Panc1 (cell line): ENCODE results near the gene DELE1. TPM values are rescaled to one million over a fixed set of nuclear protein-coding genes. Genes with fewer than 3 reads are reported as not detected.

Source experiments
- ATAC-seq: fragments of 200-7000 bp; cut with Tn5 transposase; 2 replicates; pipeline ENCODE4 v1.9.1; 2020; ENCODE audit warnings: mild to moderate bottlenecking, moderate library complexity
- BruUV-seq: library from RNA; stranded (reverse); fragments of 400-500 nt; replicated peaks from 2 replicates; lab custom pipeline; 2021; lab: Mats Ljungman, UMichigan
- CTCF ChIA-PET: fragments of 300-600 bp; sonication (Branson Sonifier 250); formaldehyde crosslinking; loops from one replicate; lab custom pipeline; 2022; ENCODE audit warnings: antibody characterized with exemption; lab: Charles Lee
- POLR2A ChIA-PET: fragments of 300-600 bp; sonication (Branson Sonifier 250); formaldehyde crosslinking; loops from one replicate; lab custom pipeline; 2022; ENCODE audit warnings: antibody characterized with exemption; lab: Charles Lee
- DNase-seq: peaks from one replicate; pipeline ENCODE4 v3.0.0-alpha.2; 2010; ENCODE audit warnings: low read depth, low spot score
- H3K27ac ChIP-seq: 2 replicates; pipeline ENCODE4 v1.5.1; 2011; ENCODE audit warnings: mild to moderate bottlenecking, low read length, inconsistent platforms
- H3K27me3 ChIP-seq: fragments of 200-500 bp; sonication (Bioruptor generic); 2 replicates; pipeline ENCODE4 v1.6.0; 2014; ENCODE audit warnings: low read length, inconsistent platforms; ENCODE audit not compliant: control insufficient read depth, insufficient read depth
- H3K36me3 ChIP-seq: fragments of 200-500 bp; sonication (Bioruptor generic); 2 replicates; pipeline ENCODE4 v1.5.1; 2014; ENCODE audit warnings: inconsistent platforms, mild to moderate bottlenecking, low read length, moderate library complexity; ENCODE audit not compliant: control insufficient read depth, insufficient read depth
- H3K4me1 ChIP-seq: 2 replicates; pipeline ENCODE4 v1.5.1; 2011; ENCODE audit warnings: inconsistent platforms, mild to moderate bottlenecking, low read length, moderate library complexity; ENCODE audit not compliant: control insufficient read depth, insufficient read depth
- H3K4me3 ChIP-seq, 2 experiments: 2 replicates each; pipeline ENCODE4 v1.5.1; 2011 to 2012; ENCODE audit warnings: low read depth in 2 of 2, low read length in 2 of 2, mild to moderate bottlenecking in 2 of 2, inconsistent platforms in 1 of 2, moderate library complexity in 1 of 2
- H3K9me3 ChIP-seq: fragments of 200-500 bp; sonication (Bioruptor generic); 2 replicates; pipeline ENCODE4 v1.5.1; 2014; ENCODE audit warnings: low read depth, mild to moderate bottlenecking, inconsistent platforms, low read length, moderate library complexity; ENCODE audit not compliant: control insufficient read depth, insufficient read depth
- POLR2AphosphoS5 ChIP-seq: IDR thresholded peaks from 2 replicates; pipeline ENCODE4 v1.6.1; 2012; ENCODE audit warnings: mild to moderate bottlenecking, low read depth, low read length, moderate library complexity
- SIN3A ChIP-seq: IDR thresholded peaks from 2 replicates; pipeline ENCODE4 v1.6.1; 2012; ENCODE audit warnings: low read depth, mild to moderate bottlenecking, low read length, moderate library complexity, borderline replicate concordance; ENCODE audit not compliant: insufficient read depth
- TCF7L2 ChIP-seq: IDR thresholded peaks from 2 replicates; pipeline ENCODE4 v1.6.1; 2011; ENCODE audit warnings: mild to moderate bottlenecking, low read depth, low read length, inconsistent platforms
- in situ Hi-C: cut with HindIII; loops from 2 replicates; pipeline ENCODE4 v1.10.0; 2016; ENCODE audit warnings: low sequenced_read_pairs, low pct_unique_long_range_greater_than_20kb
- intact Hi-C: fragments of 100-400 bp; cut with micrococcal nuclease; formaldehyde crosslinking; loops from one replicate; pipeline ENCODE4 v1.10.0; 2022; ENCODE audit not compliant: unreplicated experiment
- total RNA-seq: library from RNA; stranded (reverse); gene quantifications from one replicate; pipeline ENCODE4 v1.2.1, GENCODE V29; 2021; ENCODE audit not compliant: unreplicated experiment
- TF ChIP-seq, protein P1 (sequence below), 2 experiments: IDR thresholded peaks; 2 replicates each; pipeline ENCODE4 v1.6.1; 2011 to 2012; ENCODE audit warnings: low read depth in 2 of 2, control low read depth in 1 of 2, low read length in 1 of 2, mild to moderate bottlenecking in 1 of 2, moderate library complexity in 1 of 2; ENCODE audit not compliant: insufficient read depth in 1 of 2
- TF ChIP-seq, protein P2 (sequence below): fragments of 450-650 bp; IDR thresholded peaks from 2 replicates; pipeline ENCODE4 v1.5.1; 2017; ENCODE audit warnings: mild to moderate bottlenecking

The DELE1 gene
- total RNA-seq, 1 experiment from 2014 or later = 78.4 TPM

DNA sequence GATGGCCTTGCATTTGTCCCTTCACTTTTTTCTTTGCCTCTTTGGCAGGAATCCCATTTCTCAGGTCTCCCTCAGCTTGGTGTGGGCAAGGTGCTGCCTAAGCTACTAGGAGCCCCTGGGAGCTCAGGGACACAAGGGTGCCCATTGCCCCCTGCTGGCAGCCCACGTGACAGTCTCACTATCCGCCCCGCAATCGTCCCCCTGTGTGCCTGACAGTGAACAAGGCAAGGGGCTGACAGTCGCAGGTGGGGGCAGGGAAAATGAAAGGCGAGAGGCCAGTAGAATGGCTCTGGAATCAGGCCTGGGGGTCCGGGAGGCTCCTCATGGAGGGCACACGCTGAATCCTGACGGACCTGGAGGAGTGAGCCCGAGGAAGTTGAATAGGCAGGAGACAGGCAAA is 36.3 kb downstream of the DELE1 start:
- Histone ChIP-seq H3K9me3 (no peaks in the 10 kb centered on the region), H3K27ac (no peak overlapping the region), H3K36me3 (no peaks in the 10 kb centered on the region), H3K4me1 (no peaks in the 10 kb centered on the region), H3K4me3 (no peak overlapping the region), H3K27me3 (no peaks in the 10 kb centered on the region)
- DNase-seq (no peak), ATAC-seq (no peak)
- intact Hi-C loops (loop anchor here (1.0 to 10.0 kb wide), 4 partner anchors 71 to 295 kb away; no protein-coding TSS in a partner anchor), in situ Hi-C loops (no loop called here)
- no TSS peak for BruUV-seq
- TF ChIP-seq, protein P1, sequence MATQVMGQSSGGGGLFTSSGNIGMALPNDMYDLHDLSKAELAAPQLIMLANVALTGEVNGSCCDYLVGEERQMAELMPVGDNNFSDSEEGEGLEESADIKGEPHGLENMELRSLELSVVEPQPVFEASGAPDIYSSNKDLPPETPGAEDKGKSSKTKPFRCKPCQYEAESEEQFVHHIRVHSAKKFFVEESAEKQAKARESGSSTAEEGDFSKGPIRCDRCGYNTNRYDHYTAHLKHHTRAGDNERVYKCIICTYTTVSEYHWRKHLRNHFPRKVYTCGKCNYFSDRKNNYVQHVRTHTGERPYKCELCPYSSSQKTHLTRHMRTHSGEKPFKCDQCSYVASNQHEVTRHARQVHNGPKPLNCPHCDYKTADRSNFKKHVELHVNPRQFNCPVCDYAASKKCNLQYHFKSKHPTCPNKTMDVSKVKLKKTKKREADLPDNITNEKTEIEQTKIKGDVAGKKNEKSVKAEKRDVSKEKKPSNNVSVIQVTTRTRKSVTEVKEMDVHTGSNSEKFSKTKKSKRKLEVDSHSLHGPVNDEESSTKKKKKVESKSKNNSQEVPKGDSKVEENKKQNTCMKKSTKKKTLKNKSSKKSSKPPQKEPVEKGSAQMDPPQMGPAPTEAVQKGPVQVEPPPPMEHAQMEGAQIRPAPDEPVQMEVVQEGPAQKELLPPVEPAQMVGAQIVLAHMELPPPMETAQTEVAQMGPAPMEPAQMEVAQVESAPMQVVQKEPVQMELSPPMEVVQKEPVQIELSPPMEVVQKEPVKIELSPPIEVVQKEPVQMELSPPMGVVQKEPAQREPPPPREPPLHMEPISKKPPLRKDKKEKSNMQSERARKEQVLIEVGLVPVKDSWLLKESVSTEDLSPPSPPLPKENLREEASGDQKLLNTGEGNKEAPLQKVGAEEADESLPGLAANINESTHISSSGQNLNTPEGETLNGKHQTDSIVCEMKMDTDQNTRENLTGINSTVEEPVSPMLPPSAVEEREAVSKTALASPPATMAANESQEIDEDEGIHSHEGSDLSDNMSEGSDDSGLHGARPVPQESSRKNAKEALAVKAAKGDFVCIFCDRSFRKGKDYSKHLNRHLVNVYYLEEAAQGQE (IDR thresholded peaks at IDR 0.05; ENCODE audit: insufficient read depth in 1 of 2, low read depth in 2 of 2, low read length in 1 of 2) = no peak
- TF ChIP-seq POLR2AphosphoS5 (no peak), SIN3A (no peak), TCF7L2 (no peak)
- TF ChIP-seq, protein P2, sequence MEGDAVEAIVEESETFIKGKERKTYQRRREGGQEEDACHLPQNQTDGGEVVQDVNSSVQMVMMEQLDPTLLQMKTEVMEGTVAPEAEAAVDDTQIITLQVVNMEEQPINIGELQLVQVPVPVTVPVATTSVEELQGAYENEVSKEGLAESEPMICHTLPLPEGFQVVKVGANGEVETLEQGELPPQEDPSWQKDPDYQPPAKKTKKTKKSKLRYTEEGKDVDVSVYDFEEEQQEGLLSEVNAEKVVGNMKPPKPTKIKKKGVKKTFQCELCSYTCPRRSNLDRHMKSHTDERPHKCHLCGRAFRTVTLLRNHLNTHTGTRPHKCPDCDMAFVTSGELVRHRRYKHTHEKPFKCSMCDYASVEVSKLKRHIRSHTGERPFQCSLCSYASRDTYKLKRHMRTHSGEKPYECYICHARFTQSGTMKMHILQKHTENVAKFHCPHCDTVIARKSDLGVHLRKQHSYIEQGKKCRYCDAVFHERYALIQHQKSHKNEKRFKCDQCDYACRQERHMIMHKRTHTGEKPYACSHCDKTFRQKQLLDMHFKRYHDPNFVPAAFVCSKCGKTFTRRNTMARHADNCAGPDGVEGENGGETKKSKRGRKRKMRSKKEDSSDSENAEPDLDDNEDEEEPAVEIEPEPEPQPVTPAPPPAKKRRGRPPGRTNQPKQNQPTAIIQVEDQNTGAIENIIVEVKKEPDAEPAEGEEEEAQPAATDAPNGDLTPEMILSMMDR = no peak
- POLR2A ChIA-PET = no interaction called here
- CTCF ChIA-PET = interaction anchor here (0.6 to 3.2 kb wide), 15 partner anchors 9 to 848 kb away, joined by 3 to 30 read pairs (median 6); partner anchors contain the start of gene RNF14

DNA sequence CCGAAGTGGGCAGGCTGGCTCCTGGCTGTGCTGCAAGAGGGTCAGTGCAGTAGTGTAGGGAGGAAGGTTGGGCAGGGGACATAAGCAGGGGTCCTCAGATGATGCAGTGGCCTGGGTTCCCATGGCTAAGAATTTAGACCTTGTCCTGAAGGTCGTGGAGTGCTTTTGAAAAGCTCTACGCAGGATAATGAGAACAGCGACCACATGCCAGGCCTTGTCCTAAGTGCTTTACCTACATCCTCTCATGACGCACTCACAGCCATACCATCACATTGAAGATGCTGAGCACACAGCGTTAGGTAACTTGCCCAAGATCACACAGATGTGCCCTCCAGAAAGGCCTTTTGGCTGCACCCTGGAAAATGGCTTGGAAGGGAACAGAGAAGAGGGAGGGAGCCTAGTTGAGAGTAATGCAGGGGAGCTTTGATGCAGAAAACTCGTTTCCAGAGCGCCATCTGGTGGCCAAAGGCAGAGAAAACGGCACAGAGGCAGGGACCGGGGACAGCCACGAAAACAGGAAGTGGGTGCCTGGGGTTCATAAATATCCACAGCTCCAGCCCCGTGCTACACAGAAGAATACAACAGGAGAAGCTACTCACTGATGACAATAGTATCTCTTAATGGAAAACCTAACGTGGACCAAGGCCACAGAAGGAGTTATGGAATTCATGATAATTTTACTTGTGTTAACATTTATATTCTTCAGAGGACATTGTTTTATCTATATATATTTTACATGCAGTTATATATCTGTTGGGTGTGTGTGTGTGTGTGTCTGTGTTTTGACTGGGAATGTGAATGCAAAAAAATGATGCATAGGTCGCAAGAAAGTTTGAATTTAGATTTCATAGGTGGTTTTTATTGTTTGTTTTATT is 37.0 kb downstream of the DELE1 start:
- Histone ChIP-seq H3K27me3 (no peaks in the 10 kb centered on the region), H3K27ac (no peak overlapping the region), H3K4me3 (no peak overlapping the region), H3K36me3 (no peaks in the 10 kb centered on the region), H3K9me3 (no peaks in the 10 kb centered on the region), H3K4me1 (no peaks in the 10 kb centered on the region)
- intact Hi-C loops (loop anchor here (1.0 to 10.0 kb wide), 4 partner anchors 71 to 296 kb away; no protein-coding TSS in a partner anchor), in situ Hi-C loops (no loop called here)
- POLR2A ChIA-PET = no interaction called here
- CTCF ChIA-PET = interaction anchor here (0.6 to 3.2 kb wide), 19 partner anchors 9 to 847 kb away, joined by 3 to 30 read pairs (median 5); partner anchors contain the start of genes DELE1 and RNF14
- no peak for TF ChIP-seq POLR2AphosphoS5
- TF ChIP-seq SIN3A = no peak
- TF ChIP-seq, protein P2 = peak; percentile 87
- TF ChIP-seq, protein P1 (IDR thresholded peaks at IDR 0.05; ENCODE audit: insufficient read depth in 1 of 2, low read depth in 2 of 2, low read length in 1 of 2) = no peak
- TF ChIP-seq TCF7L2 = no peak
- ATAC-seq (peak; percentile 94), DNase-seq (peak; percentile 64)
- no TSS peak for BruUV-seq
